H54 (cell line): ENCODE measurements around the gene MB.

Experiments
- DNase-seq: peaks from one replicate; pipeline ENCODE4 v3.0.0; 2011; ENCODE audit warnings: low spot score, mixed read lengths; ENCODE audit not compliant: insufficient read length
- FAIRE-seq: peaks from 3 replicates; lab custom pipeline; 2011; peaks lifted over from hg19 to GRCh38; lab: Jason Lieb, UNC
- POLR2A ChIP-seq: IDR thresholded peaks from 2 replicates; pipeline ENCODE4 v1.6.1; 2011; ENCODE audit warnings: low read depth, mild to moderate bottlenecking, low read length

Gene MB

GRCh38 chr22:35615156-35615555 lies 2.0 kb downstream of the MB start:
- DNase-seq (no peak), FAIRE-seq (no peak)
- TF ChIP-seq POLR2A, result no peak

- FAIRE-seq (no peak), DNase-seq (no peak)
- TF ChIP-seq POLR2A, result no peak
Observed at GRCh38 chr22:35614404-35614803, 2.7 kb downstream of the MB start.

- no peak for TF ChIP-seq POLR2A
- DNase-seq (no peak), FAIRE-seq (no peak)
Observed at GRCh38 chr22:35612903-35613302, 4.2 kb downstream of the MB start.

- TF ChIP-seq POLR2A, result no peak
- FAIRE-seq, result no peak
- DNase-seq, result no peak
Observed at GRCh38 chr22:35611891-35612576, 5.1 kb downstream of the MB start.

DNA sequence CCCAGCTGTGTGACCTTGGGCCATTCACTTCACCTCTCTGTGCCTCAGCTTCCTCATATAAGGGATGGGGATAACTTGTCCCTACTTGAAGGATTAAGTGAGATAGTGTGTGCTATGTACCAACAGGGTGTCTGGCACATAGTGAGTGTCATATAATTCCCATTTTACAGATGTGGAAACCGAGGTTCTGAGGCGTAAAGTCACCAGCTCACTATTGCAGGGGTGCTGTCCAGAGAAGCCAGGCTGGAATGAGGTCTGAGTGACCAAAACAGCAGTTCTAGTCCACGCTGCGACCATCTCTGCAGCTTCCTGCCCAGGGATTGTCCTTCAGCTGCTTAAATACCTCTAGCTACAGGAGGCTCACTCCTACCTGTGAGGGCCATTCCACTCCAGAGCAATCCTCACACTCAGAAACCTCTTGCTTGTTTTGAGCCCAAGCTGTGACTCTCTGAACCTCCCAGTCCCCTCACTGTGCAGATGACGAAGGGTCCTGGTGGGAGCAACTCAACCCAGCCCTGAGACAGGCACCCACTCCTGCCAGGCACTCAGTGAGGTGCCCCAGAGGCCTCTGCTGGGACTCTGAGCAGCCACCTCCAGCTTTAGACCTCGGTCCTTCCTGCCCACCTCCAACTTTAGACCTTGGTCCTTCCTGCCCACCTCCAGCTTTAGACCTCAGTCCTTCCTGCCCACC lies 5.8 kb downstream of the MB start:
- DNase-seq (no peak), FAIRE-seq (no peak)
- no peak for TF ChIP-seq POLR2A

DNA sequence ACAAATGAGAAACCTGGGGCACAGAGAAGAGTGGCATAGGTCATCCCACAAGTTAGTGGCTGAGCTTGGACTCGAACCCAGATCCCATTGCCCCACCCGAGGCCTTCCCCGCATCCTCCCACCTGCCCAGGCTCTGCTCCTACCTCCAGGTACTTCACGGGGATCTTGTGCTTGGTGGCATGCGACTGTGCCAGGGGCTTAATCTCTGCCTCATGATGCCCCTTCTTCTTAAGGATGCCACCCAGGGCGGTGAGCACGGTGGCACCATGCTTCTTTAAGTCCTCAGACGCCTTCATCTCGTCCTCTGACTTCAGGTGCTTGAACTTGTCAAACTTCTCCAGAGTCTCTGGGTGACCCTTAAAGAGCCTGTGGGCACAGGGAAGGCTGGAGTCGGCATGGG lies 6.4 kb downstream of the MB start:
- FAIRE-seq, result no peak
- no peak for TF ChIP-seq POLR2A
- no peak for DNase-seq

DNA sequence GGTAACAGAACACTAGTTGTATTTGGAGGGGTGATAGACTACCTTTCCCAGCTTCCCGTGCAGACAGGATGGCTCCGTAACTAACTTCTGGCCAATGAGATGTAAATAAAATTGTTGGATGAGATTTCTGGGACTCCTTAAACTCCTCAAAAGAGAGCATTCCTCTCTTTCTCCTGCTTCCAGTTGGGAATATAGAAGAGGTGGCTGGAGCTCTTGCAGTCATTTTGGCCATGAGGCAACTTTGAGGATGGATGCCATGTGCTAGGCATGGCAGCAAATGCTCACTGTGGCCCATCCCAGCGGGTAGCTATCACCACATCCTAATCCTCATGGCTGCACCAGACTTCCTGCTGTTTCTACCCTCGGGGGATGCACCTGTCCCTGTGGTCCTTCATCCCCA lies 7.4 kb downstream of the MB start:
- TF ChIP-seq POLR2A, result no peak
- DNase-seq (no peak), FAIRE-seq (no peak)

DNA sequence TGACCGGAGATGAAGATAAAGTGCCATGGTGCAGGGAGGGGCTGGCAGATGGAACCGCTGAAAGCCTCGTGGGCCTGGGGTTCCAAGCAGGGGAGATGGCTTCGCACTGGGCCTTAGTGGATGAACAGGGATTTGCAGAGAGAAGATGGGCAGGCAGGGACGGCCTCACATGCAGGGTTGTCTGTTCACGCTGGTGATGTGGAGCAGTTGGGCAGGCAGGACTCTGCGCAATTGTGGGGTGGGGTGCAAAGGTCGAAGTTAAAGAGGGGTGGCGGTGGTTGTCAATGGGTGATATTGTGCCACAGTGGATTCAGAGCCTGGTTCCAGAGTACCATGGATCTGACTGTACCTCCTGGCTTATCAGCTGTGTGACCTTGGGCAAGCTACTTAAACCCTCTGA lies 7.9 kb downstream of the MB start:
- TF ChIP-seq POLR2A, result no peak
- DNase-seq (no peak), FAIRE-seq (no peak)

GRCh38 chr22:35608088-35608487 lies 9.0 kb downstream of the MB start:
- FAIRE-seq (no peak), DNase-seq (no peak)
- TF ChIP-seq POLR2A, result no peak

DNA sequence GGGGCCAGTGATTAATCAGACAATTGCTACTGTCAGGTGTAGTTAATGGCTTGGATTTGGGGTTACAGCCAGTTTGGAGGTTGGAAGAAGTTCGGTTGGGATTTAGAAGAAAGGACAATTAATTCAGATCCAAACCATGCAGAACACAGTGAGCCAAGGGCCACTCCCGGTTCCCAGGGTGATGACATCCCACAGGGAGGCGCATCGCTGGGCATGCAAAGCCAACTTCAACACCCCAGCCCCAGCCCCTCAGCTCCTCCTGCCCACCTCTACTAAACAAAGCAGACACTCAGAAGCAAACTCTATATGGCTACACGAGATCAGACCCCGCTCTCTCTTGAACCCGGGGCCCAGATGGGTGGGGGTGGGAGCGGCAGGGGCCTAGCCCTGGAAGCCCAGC lies 10.2 kb downstream of the MB start:
- TF ChIP-seq POLR2A, result no peak
- DNase-seq (no peak), FAIRE-seq (no peak)

- no peak for TF ChIP-seq POLR2A
- no peak for DNase-seq
- no peak for FAIRE-seq
Observed at GRCh38 chr22:35605851-35606481, 11.2 kb downstream of the MB start.

- DNase-seq, result no peak
- FAIRE-seq, result no peak
- TF ChIP-seq POLR2A, result no peak
Observed at GRCh38 chr22:35605369-35605680, 11.8 kb downstream of the MB start.

DNA sequence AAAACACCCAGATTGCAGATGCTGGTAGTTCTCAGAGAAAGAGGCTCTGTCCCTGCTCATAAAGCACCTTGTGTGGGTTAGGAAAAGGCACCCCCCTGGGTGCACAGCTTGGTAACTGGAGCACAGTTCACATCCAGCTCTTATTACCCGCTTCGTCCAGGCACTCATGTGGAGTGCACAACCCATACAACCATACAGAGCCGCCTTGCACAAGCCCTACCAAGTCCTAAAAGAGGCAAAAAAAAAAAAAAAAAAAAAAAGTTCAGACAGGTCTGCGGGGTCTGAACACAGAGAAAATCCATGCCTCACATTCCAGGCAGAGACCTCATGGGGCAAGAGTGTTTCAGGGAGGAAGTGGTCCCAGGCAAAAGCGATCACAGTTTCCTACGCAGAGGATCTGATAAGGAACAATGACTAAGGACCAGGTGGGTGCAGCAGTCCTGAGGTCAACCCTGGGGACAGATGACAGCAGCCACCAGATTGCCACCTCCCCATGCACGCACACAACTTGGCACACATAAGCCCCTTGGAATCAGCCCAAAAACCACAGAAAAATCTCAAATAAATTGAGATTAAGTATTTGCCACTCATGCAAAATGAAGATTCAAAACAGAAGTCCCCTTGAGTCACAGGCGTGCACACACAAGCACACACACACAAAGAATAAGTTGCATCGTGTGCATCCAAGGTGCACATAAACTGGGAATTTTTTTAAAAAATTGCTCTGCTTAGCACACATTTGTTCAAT lies 12.3 kb downstream of the MB start:
- DNase-seq, result no peak
- FAIRE-seq, result no peak
- no peak for TF ChIP-seq POLR2A
